AG09309 (cell line): Measurements from ENCODE around the gene DACH1.

Experiments
- DNase-seq: peaks from one replicate; pipeline ENCODE4 v3.0.0-alpha.2; 2010; ENCODE audit warnings: low read depth
- H3K4me3 ChIP-seq: 2 replicates; pipeline ENCODE4 v1.5.1; 2011; ENCODE audit warnings: mild to moderate bottlenecking, low read depth, low read length, moderate library complexity; ENCODE audit not compliant: control insufficient read depth
- TF ChIP-seq, protein P1 (sequence below): IDR thresholded peaks from 2 replicates; pipeline ENCODE4 v1.5.1; 2011; ENCODE audit warnings: mild to moderate bottlenecking, low read depth, low read length, inconsistent platforms; ENCODE audit not compliant: insufficient read depth, control insufficient read depth; ENCODE audit errors: missing control alignments

The DACH1 gene

DNA sequence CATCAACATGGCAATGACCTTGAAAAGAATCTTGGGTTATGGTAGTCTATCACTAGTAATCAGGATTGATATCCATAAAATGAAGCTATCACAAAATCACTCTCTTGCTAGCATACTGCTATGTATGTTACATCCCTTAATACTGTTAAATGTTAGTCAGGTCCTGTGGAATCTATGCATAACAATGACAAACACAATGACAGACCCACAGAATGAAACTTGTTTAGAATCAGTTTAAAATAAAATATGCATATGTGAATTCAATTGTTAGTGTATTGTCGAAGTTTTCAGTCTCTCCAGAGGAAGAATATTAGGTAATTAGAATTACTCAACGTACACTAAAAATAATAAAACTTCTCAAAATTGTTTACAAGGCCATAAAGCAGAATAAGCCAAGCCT lies 137.6 kb downstream of the DACH1 start:
- no peak overlapping the region for H3K4me3 ChIP-seq
- TF ChIP-seq, protein P1, sequence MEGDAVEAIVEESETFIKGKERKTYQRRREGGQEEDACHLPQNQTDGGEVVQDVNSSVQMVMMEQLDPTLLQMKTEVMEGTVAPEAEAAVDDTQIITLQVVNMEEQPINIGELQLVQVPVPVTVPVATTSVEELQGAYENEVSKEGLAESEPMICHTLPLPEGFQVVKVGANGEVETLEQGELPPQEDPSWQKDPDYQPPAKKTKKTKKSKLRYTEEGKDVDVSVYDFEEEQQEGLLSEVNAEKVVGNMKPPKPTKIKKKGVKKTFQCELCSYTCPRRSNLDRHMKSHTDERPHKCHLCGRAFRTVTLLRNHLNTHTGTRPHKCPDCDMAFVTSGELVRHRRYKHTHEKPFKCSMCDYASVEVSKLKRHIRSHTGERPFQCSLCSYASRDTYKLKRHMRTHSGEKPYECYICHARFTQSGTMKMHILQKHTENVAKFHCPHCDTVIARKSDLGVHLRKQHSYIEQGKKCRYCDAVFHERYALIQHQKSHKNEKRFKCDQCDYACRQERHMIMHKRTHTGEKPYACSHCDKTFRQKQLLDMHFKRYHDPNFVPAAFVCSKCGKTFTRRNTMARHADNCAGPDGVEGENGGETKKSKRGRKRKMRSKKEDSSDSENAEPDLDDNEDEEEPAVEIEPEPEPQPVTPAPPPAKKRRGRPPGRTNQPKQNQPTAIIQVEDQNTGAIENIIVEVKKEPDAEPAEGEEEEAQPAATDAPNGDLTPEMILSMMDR = no peak
- no peak for DNase-seq

DNA sequence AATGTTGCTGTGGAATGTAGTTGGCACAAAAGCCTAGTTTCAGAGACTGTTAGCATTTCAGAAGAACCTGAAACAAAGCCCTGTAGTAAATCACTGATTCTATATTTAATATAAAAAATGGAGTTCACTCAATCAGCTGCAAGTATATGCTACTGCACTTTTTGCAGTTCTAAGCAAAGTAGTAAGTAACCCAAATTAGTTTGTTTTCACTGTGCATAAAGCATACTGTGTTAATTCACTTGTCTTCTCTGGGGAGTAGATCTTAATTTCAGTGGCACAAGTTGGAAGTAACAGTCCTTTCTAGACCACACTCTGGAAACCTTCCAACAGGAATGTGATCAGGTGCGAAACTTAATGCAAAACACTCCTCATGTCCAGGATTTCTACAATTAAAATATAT lies 139.3 kb downstream of the DACH1 start:
- TF ChIP-seq, protein P1 = no peak
- DNase-seq = no peak
- H3K4me3 ChIP-seq = no peak overlapping the region

DNA sequence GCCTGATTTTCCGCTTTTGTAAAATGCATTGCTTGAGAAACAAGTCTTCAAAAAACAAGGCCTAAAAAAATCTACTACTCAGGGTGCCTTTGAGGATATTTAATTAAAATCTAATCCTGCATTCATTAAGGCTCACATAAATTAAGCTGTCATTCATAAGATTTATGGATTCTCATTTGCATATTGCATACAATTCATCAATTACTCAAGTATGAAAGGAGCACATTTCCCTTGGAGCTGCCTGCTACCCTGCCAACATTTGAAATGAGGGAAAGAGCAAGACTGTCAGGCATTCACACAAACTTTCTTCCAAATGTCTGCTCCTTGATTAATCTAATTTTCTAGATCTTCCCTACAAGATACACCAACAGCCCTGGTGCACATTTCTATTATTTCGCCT lies 140.0 kb downstream of the DACH1 start:
- TF ChIP-seq, protein P1 = no peak
- no peak for DNase-seq
- no peak overlapping the region for H3K4me3 ChIP-seq

DNA sequence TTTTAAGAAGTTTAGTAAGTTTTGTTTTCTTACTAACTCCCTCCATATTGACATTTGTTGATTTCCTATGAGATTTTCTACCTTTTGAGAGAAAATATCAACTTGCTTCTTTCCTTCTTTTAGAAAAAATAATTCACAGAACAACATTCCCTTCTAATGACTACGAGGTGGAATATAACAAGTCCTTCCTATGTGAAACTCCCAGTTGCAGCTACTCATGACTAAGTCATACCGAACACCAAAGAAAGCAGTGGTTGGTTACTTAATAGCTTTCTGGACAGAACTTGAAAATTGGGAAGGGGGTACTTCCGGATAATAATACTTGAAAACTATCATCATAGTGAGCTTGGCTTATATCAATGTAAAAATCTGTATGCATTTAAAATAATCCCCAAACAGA lies 144.8 kb downstream of the DACH1 start:
- no peak for DNase-seq
- TF ChIP-seq, protein P1 = no peak
- H3K4me3 ChIP-seq = no peak overlapping the region

DNA sequence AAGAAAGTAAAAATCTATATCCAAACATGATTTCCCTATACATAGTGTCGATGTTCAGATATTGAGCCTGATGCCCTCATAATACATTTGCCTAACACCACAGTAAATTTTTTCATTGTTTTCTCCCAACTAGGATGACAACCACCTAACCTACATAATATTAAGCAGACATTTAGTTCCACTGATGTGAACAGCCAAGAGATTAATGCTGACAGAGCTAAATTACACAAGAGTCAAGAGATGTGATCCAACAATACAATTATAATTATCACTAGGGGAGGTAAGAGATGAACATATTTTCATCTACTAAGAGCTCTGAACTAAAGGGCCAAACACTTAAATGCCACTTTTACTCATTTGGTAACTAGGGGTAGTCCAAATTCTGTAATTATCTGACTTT lies 145.9 kb downstream of the DACH1 start:
- H3K4me3 ChIP-seq = no peak overlapping the region
- TF ChIP-seq, protein P1 = no peak
- no peak for DNase-seq

DNA sequence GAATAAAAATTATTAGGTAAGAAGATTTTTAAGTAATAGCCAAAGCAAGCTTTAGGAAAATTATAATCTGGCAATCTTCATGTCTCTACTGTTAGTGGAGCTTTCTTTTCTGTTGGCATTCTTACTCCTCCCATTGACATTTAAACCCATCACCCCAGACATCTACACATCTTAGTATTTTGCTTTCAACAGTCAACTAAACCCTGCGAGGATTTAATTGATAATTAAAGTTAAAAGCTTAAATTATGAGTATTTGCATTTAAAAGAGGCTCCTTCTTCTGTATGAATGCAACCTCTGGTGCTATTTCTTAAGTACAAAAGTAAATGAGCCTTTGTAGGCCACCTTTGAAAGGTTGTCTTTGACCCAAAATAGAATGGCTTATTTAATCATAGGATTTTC lies 148.1 kb downstream of the DACH1 start:
- no peak overlapping the region for H3K4me3 ChIP-seq
- no peak for DNase-seq
- TF ChIP-seq, protein P1 = no peak

DNA sequence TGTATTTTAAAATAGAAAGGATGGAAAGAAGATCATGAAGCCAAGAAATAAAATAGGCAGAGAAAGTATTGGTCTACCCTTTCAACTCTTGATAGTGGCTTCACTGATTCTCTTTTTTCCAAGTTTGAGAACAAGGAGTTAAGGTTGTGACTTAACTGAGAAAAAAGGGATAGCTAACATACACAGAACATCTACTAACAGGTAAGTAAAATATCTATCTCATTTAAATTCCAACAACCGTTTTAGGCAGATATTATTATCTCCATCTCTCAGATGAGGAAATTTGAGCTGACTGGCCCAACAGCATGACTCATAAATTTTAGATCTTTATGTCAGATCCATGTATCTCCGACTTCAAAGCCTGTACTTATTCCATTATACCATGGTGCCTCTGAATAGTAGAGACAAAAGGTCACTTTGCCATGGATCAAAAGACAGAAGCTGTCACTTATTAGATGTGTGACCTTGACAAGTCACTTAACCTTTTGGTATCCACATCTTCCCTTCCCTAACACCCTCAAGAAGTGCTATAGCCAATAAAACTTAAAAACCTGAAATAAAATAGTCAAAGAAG lies 152.1 kb downstream of the DACH1 start:
- DNase-seq = no peak
- TF ChIP-seq, protein P1 = no peak
- H3K4me3 ChIP-seq = no peak overlapping the region
